RWPE1 (cell line): ENCODE measurements around the gene GYPA.
"Not testable (repeated sequence)": the region's sequence is repeated elsewhere in the genome, so short reads cannot be mapped to it uniquely, and the experiment has no call there.

Experiments
- CTCF ChIA-PET: fragments of 350-600 bp; sonication (Branson Sonifier 250); formaldehyde crosslinking; extraction: SDS; loops from one replicate; lab custom pipeline; 2021; lab: Yijun Ruan, JAX
- POLR2A ChIA-PET: fragments of 400-600 bp; formaldehyde crosslinking; extraction: SDS; loops from one replicate; lab custom pipeline; 2020; ENCODE audit warnings: antibody characterized with exemption; ENCODE audit not compliant: low non-redundant PET; lab: Yijun Ruan, JAX
- DNase-seq: peaks from one replicate; pipeline ENCODE4 v3.0.0; 2012; ENCODE audit warnings: low spot score
- H3K27ac ChIP-seq: fragments of 450-650 bp; 2 replicates; pipeline ENCODE4 v1.5.1; 2017
- CTCF ChIP-seq: fragments of 450-650 bp; conservative IDR thresholded peaks from 2 replicates; pipeline ENCODE4 v1.5.1; 2017; ENCODE audit warnings: low read depth, mild to moderate bottlenecking

The GYPA gene

DNA sequence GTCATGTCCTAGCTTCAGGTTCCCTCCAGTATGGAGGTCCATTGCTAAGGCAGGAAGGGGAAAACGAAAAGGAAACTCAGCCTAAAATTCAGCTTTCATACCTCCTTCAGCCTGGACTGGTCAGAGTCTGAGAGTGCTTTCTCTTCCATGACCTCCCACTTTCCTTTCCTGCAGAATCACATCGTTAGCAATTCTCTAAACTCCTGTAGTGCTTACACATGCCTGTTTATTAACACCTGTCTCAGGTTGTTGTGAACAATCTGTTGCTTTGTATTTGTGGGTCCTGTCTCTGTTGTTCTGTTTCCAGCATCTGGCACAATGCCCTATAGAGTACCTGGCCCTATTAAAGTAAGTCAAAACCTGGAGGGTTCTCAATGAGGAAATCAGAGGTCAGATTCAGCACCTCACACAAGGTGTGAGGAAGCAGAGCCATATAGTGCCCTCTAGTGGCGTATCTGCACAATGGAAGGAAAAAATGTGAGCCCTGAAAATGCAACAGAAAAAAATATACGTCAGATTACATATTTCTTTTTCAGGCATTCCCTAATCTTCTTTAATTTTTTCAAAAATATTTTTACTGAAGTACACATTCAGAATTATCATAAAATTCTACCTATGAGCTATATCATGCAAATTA, 2.3 kb upstream of the GYPA start:
- CTCF ChIA-PET: interaction anchor here (0.7 kb wide), 2 partner anchors 71 to 112 kb away, joined by 3 read pairs; no protein-coding TSS in a partner anchor
- peak; percentile 73 for TF ChIP-seq CTCF
- DNase-seq: not testable (repeated sequence)

GRCh38 chr4:144141493-144141892, 975 bp upstream of the GYPA start:
- H3K27ac ChIP-seq: no peak overlapping the region
- DNase-seq: no peak
- ChIA-PET POLR2A (no interaction called here), CTCF (no interaction called here)
- TF ChIP-seq CTCF: no peak

More for the DNA sequence above, 2.3 kb upstream of the GYPA start:
- H3K27ac ChIP-seq, POLR2A ChIA-PET: not testable (repeated sequence)

DNA sequence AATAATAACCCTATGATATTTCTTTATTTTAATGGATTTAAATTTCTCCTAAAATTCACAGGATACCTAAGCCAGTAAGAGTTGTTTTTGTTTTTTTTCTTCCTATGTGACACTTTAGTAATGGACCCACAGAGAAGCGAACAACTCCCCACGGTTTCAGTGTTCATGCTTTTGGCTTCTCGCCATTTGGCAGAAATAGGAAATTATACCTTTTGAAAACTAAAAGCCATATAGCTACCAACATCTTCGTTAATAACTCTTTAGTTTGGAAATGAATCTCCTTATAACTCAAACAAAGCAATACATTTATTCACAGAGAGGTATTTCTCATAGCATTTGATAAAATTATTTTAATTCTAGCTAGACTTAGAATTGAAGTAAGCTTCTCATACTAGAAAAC, 527 bp downstream of the GYPA start:
- DNase-seq, POLR2A ChIA-PET, H3K27ac ChIP-seq, CTCF ChIA-PET: not testable (repeated sequence)

- DNase-seq, CTCF ChIA-PET, H3K27ac ChIP-seq, POLR2A ChIA-PET: not testable (repeated sequence)
Measured at GRCh38 chr4:144139547-144139946, 971 bp downstream of the GYPA start.

DNA sequence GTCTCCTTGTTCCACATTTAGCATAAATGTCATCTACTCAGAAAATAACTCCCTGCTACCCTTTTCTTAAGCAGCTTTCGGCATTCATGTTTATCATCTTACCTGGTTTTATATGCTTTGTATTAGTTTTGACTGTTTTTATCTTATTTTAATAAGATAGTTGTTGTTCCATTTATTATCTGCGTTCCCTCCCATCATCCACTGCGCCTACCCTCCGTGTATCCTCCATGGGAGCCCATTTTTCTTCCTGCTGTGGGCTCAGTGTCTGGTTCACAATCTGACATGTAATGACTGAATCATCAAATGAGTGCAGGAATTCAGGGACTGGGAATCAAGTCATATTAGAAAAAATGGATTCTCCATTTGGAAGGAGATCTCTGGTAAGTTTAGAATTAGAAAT, 2.3 kb downstream of the GYPA start:
- CTCF ChIA-PET, DNase-seq, POLR2A ChIA-PET, H3K27ac ChIP-seq: not testable (repeated sequence)

GRCh38 chr4:144137137-144137931, 3.2 kb downstream of the GYPA start:
- CTCF ChIA-PET, POLR2A ChIA-PET, DNase-seq, H3K27ac ChIP-seq: not testable (repeated sequence)

DNA sequence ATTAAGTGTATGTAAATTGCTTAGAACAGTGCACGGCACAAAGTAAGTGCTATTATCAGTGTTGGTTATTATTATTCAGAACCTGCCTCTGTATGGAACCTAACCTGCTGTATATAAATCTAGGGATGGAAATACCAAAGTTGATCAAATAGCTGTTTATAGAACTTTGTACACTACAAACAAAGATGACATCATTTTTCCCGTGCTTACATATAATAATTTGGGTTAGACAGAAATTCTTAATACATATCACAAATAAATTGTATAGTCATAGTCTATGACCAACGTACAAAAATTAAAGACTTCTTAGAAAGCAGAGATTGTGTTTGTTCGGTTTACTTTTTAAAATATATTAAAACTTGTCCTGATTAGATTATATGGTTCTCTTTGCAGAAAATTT, 4.3 kb downstream of the GYPA start:
- POLR2A ChIA-PET, CTCF ChIA-PET, DNase-seq, H3K27ac ChIP-seq: not testable (repeated sequence)

- POLR2A ChIA-PET, DNase-seq, H3K27ac ChIP-seq, CTCF ChIA-PET: not testable (repeated sequence)
Measured at GRCh38 chr4:144130167-144130566, 10.4 kb downstream of the GYPA start.

- POLR2A ChIA-PET, H3K27ac ChIP-seq, DNase-seq, CTCF ChIA-PET: not testable (repeated sequence)
Measured at GRCh38 chr4:144129336-144129875, 11.1 kb downstream of the GYPA start.

- CTCF ChIA-PET, H3K27ac ChIP-seq, POLR2A ChIA-PET: not testable (repeated sequence)
Measured at GRCh38 chr4:144128709-144129320, 11.7 kb downstream of the GYPA start.

DNA sequence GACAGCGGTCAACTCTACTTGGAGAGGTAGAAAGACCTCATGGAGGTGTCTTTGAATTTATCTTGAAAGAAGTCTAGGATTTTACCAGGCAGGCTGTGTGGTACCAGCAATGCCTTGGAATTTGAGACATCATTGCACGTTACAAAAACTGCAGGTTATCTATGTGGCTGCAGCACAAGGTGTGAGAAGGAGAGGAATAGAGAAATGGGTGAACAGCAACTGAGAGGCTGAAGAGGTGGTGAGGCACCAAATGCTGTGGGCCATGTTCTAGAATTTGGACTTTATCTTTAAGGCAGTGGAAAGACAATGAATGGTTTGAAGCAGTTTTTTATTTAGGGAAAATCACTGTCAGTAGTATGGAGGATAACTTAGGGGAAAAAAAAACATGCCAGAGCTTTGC, 15.4 kb downstream of the GYPA start:
- CTCF ChIA-PET, H3K27ac ChIP-seq, POLR2A ChIA-PET, DNase-seq: not testable (repeated sequence)

More at GRCh38 chr4:144128709-144129320, 11.7 kb downstream of the GYPA start:
- not testable (repeated sequence) for DNase-seq

GRCh38 chr4:144123982-144124635, 16.4 kb downstream of the GYPA start:
- CTCF ChIA-PET, H3K27ac ChIP-seq, DNase-seq, POLR2A ChIA-PET: not testable (repeated sequence)

DNA sequence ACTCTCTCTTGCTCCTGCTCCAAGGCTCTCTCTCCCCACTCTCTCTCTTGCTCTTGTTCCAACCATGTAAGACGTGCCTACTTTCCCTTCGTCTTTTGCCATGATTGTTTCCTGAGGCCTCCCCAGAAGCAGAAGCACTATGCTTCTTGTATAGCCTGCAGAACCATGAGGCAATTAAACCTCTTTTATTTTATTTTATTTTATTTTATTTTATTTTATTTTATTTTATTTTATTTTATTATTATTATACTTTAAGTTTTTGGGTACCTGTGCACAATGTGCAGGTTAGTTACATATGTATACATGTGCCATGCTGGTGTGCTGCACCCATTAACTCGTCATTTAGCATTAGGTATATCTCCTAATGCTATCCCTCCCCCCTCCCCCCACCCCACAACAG, 17.2 kb downstream of the GYPA start:
- H3K27ac ChIP-seq, POLR2A ChIA-PET, CTCF ChIA-PET, DNase-seq: not testable (repeated sequence)

DNA sequence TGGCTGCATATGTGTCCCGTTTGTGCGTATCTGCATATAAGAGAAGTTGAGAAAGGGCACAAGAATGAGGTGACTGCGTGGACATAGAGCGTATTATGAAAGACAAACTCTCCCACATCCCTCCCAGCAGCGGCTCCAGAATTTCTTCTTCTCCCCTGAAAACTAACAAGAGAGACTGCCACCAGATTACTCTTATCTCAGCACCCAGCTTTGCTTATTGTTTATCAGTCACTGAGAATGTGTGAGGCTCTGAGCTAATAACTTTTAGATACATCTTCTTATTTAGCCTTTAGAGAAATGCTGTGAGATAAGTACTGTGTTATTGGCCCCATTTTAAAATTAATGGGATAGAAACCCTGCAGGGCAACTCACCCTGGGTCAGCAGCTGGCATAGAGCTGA, 20.8 kb downstream of the GYPA start:
- H3K27ac ChIP-seq, POLR2A ChIA-PET, CTCF ChIA-PET, DNase-seq: not testable (repeated sequence)
